HCEC 1CT (cell line): ENCODE measurements around the gene ZBTB7B.

Source experiments
- DNase-seq: peaks from one replicate; pipeline ENCODE4 v3.0.0-alpha.2; 2017

Gene ZBTB7B

DNA sequence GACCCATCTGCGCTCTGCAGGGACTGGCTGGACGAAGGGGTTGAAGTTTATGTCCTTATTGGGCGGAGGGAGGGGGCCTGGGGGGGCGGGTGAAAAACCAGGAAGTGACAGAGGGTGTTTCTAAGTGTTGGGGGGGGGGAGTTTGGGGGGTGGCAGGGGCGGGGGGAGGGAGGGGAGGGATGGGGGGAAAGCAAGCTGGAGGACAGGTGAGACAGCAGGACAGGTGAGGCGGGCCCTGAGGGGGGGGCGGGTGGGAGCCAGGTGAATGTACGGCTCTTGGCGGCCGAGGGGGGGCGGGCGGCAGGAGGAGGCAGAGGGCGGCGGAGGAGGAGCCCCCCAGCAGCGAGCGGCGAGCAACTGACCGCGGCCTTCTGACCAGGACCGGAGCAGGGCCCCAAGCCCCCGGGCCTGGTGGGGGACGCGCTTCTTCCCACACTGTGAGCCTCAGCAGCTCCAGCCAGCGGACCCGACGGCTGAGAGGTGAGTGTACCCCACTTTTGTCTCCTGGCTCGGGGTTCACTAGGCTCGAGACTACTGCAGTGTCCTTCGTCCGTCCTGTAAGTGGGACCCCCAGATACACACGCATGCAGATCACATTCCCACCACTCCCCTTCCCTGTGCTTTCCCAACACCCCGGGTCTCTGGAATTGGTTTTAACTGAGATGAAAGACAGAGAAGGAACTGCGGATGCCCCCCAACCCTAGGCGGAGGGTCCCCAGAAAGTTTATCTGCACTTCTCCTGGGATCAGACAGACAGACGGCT is at the start of gene ZBTB7B:
TSS of gene ZBTB7B (plus strand) at position 339 of the 763 bp plus-strand sequence. CDS start 11,859 bp downstream, outside the sequence.
- peak; percentile 23 for DNase-seq

DNA sequence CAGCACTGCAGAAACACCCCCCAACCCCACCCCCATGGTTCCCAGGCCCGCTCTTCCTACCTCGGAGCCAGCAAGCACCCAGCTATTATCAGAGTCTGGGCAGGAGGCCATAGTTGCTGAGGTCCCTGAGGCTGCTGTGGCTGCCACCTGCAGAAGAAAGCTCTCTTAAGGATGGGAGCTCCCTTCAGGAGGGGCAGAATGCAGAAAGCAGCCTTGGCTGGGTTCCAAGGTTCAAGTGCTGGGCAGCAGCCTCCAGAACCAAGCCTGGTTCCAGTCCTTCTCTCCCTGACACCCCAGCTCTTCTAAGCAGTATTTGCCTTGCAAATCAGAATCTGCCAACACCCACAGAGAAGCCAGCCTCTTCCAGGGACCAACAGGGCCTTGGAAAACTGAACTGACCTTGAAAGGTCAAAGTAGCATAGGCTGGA is 49.0 kb upstream of the ZBTB7B start:
- no peak for DNase-seq

DNA sequence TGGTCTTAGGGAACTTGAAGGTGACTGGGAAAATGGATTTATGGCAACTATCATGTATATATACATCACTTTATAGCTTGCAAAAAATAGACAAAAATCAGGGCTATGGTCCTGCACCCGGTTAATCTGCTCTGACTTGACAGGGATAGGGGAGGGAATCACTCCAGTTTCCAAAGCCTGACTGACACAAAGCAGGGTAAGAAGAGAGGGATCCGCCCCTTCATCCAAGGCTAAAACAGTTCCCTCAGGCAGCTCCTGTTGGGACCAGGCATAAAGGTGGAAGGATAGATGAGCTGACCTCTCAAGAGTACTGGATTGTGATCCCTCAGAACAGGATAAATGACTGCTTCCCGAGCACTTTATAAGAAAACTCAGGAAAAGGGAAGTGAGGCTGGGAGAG is 48.1 kb upstream of the ZBTB7B start:
- no peak for DNase-seq

DNA sequence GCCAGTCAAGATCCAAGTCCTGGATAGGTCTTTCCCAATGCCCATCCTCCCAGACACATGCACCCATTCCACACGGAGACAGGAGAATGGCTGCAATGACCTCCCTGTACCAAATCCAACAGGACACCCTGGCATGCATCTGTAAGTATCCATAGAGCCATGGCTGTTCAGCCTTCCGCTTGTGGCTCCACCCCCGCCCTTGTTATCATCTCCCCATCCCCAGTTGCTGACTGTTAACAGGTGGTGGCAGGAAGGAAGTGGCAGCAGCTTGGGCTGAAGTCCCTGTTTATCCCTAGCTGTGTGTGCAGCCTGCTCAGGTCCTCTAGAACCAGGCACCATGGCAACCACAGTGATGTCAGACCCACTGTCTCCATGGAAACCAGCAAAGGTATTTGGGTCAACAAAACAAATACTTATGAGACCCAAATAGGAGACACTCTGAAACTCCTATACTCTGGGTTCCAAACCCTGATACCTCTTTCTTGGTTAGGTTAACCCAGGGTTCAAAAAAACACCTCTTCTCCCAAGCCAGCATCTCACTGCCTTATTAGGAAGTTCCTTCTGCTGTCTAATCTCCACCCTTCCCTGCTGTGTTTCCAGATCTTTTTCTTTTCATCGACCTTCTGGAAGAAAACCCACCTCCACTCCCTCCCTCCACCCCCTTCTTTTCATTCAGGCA is 47.4 kb upstream of the ZBTB7B start:
- DNase-seq = peak; percentile 37

DNA sequence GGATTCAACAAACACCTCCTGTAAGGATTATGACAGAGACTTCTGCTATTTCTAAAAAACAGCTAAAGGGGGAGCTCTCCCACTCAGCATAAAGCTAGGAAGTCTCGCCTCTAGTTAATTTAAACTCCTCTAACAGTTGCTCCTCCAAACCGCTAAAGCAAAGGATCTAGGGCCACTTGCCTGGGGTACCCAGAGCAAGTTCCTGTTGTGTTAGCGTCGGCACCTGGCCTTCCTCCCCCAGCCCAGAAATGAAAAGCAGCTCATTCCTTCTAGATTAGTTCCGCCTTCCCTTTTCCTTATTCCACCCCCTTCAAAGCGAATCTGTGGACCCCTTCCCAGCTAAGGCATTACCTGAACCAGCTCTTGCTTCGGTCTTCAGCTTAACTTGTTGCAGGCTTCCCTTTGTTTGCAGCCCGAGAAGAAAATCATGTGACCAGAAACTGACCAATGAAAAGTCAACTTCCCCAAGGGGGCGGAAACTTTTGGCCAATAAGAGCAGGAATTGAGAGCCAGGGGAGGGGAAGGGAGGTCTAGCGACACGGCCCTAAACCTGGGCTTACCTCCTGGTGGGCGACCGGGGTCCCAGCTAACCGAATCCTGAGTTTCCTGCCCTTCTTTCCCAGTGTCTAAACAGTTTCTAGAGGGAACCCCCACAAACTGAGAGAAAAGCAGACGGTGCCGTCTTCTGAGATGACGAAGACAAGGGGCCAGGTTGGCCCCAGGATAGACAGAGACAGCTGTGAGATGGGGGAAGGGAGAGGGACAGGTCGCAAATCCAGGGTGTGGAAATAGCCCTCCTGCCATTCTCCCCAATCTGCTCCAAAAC is 46.7 kb upstream of the ZBTB7B start, which contains the start of gene PBXIP1:
TSS of gene PBXIP1 (minus strand) at position 382 of the 826 bp plus-strand sequence. CDS start 2,378 bp downstream, outside the sequence.
- DNase-seq = peak; percentile 76

- DNase-seq = no peak
Observed at GRCh38 chr1:154956544-154956941, 46.1 kb upstream of the ZBTB7B start.

DNA sequence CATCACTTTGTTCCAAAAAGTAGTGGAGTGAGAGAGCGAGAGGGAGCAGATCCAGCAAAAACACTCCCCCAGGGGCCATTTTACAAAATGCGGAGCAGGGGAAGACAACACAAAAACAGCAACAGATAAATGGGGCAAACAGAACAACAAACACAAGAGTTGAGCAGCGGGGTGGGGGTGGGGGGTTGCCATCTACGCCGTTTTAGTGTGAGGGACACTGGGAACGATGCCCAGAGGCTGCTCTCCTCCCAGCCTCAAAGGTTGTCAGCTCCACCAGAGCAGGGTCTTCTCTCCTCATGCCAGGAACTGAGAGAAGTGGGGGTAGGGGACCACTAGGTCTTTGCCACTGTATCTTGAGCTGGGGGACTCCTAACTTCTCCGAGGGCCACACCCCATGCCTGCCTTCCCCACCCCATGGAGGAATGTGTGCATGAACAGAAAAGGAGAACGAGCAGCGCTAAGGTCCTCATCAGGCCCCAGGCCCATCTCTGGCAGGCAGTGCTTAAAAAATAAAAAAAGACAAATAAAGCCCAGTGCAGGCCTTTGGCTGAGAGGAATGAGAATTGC is 45.4 kb upstream of the ZBTB7B start:
- DNase-seq = no peak

GRCh38 chr1:154958036-154958435 is 44.6 kb upstream of the ZBTB7B start:
- no peak for DNase-seq

- no peak for DNase-seq
Observed at GRCh38 chr1:154958681-154959425, 43.7 kb upstream of the ZBTB7B start.

DNA sequence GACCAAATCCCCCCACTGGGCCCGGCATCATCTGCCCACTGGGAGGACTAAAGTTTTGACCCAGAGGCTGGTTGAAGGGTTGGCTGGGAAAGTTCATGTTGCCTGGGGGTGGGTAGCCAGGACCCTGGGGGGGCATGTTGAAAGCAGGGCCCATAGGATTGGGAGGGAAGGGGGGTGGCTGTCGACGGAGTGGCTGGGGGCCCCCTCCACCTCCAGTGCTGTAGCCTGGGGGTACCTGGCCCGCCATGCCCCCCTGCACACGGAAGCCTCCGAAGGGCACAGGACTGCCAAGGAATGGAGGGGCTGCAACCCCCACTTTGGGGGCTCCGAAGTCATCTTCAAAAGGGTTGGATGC is 43.2 kb upstream of the ZBTB7B start:
- no peak for DNase-seq

GRCh38 chr1:154960446-154961136 is 42.0 kb upstream of the ZBTB7B start:
- no peak for DNase-seq

DNA sequence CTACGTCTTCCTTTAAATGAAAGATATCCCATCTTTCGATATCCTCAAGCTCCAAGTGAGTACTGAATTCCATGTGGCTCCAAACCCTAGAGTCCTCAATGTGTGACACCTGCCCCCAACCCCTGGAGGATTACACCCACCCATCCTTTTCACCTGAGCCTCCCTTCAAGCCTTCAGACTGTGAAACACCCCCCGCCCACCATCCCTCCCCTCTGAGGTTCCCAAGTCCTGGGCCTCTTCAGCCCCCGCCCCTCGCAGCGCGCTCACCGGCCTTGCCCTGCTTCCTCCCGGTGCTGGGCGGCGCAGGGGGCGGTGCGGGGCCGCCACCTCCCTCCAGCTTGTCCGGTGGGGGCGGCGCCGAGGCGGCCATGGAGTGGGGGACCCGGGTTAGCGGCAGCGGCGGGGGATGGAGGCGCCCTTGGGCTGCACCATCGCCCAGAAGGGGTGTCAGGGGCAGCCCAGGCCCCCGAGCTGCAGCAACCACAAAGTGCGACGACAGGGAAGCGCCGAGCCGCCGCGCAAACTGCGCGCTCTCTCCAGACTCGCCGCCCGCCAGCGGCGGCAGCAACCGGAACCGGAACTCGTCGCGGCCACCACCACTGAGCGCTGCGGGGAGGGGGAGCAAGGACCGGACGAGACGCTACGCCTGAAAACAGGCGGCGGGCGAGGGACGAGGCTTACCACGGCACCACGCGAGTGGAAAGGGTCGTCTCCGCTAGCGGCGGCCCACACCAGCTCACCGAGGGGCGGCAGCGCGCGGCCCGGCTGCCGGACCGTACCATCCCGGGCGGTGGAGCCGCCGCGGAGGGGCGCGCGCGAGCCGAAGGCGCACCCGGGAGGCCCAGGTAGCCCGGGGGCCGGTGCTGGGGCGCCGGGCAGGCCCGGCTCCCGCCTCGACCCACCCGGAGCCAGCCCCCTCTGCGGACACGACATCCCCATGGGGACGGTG is 41.1 kb upstream of the ZBTB7B start, which contains the start of gene PYGO2:
TSS of gene PYGO2 (minus strand) at position 576 of the 949 bp plus-strand sequence. CDS start at position 370, 206 bp downstream.
- peak; percentile 77 for DNase-seq

DNA sequence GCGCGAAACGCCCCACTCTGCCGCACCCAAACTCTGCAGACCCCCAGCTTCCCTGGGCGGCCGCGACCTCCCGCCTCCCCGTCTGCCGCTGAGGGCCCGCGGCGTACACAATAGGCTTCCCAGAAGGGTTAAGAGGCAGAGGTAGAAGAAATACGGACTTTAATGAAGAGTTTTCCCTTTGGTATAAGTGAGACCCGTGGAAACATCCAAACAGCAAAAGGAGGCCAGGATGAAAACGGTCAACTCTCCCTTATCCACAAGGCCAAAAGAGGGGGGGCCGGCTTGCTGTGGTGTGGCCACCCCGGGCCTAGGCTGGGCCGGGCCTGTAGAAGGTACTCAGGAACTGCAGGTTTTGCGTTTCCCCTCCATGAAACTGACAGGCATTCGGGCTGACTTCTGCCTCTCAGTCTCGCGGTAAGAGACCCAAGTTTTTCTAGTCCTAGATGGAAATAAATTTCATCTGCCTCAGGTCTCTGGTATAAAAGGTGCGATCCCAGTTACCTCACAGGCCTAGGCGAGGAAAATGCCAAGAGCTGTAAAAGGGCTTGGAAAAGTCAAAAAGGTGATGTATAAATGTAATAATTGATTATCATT is 40.3 kb upstream of the ZBTB7B start:
- no peak for DNase-seq

GRCh38 chr1:154962795-154963330 is 39.7 kb upstream of the ZBTB7B start:
- no peak for DNase-seq

DNA sequence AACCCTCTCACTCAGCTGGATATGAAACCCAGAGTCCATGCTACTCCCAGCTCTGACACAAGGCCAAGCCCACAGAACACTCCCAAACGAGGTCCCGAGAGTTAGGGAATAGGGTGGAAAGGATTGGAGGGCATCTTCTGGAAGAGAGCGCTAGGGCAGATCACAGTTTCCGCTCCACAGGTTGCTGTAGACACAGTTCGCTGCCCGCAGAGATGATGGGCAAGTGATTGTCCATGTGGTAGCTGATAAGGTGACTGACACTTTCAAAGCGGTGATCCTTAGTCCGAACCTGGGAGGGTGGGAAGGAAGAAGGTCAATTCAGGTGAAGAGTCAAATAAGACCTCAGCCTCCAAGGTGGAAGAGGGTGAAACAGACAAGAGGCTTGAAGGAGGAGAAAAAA is 39.0 kb upstream of the ZBTB7B start:
- DNase-seq = no peak

DNA sequence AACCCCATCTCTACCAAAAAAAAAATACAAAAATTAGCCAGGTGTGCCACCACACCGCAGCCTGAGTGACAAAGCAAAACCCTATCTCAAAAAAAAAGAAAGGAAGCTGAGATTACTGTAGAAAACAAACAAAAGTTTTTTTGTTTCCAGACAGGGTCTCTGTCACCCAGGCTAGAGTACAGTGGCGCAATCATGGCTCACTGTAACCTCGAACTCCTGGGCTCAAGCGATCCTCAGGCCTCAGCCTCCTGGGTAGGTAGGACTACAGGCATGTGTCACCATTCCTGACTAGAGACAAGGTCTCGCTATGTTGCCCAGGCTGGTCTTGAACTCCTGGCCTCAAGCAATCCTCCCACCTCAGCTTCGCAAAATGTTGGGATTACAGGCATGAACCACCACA is 38.2 kb upstream of the ZBTB7B start:
- no peak for DNase-seq

DNA sequence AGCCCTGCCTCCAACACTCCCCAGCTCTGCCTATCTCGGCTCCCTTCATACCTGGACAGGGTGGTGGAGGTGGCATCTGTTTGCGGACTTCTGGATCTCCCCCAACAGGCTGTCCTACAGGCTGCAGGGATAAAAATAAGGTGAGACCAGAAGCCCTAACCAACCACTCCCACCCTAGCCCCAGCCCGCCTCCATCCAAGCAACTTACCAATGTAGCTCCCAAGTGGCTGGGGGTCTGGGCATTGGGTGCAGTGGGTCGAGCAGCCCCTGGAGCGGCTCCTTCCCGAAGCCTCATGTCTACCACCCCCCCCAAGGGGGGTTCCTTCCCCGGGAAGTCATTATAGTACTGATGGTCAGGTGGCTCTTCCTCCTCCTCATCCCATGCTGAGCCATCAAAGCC is 36.5 kb upstream of the ZBTB7B start:
- no peak for DNase-seq

DNA sequence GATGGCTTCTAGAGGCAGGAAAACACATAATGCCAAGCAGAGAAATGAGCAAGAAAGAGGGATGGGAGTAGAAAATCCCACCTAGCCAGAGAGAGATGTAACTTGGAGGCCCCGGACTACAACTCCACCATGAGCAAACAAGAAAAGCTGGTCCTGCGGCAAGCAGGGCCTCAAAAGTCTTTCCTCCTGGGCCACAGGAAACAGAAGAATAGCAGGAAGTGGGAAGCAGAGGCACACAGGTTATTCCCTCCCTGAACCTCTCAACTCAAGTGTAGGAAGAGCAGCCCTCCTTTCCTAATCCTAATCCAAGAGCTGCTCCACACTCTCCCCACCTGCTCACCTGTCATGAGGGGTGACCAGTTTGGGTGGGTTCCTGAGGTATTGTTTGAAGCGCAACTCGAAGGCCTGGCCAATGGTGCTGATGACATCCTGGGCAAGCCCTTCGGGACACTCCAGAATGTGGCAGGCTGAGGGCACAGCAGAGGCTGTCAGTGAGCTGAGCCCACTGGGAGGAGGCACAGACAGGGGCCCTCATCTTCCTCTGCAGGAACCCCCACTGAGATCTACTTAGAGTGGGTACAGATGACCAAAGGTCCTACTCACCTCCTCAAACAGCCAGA is 35.2 kb upstream of the ZBTB7B start:
- no peak for DNase-seq

DNA sequence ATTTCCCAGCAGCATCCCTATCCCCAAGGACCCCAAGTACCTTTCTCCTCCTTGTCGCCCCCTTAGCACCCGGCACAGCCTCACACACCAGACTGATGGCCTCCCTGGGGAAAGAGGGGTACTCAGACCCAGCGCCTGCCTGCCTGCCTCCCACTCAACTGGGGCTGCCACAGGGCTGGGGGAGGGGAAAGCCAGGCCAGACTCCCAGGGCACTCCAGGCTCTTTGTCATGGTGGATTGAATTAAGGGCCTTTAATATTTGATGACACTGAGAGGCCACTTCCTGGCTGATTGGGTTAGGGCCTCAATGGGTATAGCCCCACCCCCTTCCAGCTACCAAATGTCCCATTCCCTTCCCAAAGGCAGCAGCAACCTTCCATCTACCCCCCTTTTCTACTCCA is 33.9 kb upstream of the ZBTB7B start:
- no peak for DNase-seq
